NCI-H446 (cell line): ENCODE measurements around the gene UBE3B.

Experiments used
- DNase-seq, 2 experiments: peaks; one replicate each; lab custom pipeline; 2025; lab: John Stamatoyannopoulos, UW

The UBE3B gene

DNA sequence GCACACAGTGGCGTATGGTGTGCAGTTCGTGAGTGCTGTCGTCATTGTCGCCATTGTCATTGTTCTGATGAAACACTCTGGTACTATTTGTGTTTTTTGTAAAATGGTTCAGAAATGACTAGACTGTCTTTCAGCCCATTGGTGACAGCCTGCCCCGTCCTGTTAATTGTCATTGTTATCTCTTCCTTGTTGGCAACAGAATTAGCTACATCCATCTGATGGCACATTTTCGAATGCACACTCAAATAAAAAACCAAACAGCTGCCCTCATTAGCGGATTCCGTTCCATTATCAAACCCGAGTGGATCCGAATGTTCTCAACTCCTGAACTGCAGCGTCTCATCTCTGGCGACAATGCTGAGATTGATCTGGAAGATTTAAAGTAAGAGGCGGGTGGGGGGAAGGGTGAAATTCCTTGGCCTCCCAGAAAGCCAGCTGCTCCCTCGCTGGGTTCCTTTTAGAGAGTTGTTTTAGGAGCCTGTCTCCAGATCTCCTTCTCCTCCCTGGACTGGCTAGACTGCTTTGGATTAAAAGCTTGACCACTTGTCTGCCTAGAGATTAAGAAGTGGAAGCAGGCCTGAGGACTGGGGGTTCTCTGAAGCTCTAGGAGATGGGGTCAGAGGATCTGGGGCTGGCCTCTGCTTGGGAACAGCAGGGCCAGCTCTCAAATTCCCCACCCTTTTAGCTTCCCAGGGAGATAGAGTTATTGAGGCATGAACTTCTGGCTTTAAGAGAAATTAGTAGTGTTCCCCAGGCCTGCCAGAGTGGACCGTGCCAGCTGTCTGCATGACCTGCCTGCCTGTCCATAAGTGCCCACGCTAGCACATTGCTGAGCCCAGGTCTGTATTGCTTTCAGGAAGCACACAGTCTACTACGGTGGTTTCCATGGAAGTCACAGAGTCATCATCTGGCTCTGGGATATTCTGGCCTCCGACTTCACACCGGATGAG, 52.5 kb downstream of the UBE3B start:
- DNase-seq: no peak

DNA sequence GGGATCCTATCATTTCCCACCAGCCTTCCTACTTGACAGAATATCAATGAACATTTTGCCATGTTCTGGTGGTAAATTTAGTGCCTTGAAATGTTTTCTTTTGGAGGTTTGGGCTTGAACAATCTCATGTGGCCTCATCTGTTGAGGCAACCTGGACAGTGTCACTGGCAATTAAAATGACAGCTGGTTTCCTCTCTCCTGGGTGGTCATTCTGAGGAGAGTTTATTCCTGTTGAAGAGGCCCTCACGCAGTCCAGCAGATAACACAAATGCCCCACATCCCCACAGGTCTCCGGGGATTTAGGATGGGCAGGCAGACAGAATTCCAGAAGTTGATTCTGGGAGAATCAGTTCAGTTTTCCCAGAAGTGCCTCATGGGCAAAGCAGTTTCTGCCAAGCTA, 54.0 kb downstream of the UBE3B start:
- DNase-seq: no peak

DNA sequence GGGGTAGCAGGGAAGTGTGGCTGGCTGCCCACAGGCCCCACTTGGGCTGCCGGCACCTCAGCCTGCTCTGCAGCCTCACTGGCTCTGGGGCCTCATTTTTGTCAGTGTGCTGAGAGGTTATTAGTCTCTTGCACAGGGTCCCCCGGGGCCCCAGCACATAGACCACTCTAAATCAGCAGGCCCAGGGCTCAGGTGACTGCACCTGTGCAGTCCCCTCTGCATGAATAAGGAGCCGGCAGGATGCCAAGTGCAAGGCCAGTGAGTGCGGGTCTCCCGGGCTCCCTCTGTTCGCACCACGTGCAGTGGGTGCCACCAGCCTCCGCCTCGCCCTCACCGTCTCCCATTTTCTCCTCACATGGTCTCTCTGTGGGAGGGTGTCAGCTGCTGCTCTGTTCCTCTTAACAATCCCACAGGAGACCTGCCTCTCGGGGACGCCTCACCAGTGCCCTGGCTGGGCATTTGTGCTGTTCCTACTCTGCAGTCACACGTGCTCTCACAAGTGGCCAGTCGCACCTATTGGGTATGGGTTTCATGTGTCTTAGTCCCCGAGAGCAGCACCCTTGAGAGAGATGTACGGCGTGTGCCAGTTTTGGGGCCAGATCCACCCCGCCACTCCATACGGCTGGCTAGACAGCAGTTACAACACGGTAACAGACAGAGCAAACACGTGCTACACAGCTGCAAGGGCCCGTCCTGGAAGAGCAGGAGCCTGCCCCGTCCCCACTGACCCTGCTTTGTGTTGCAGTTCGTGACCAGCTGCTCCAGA, 55.5 kb downstream of the UBE3B start:
- no peak for DNase-seq

- DNase-seq: no peak
Observed at GRCh38 chr12:109533487-109533740, 56.0 kb downstream of the UBE3B start.

DNA sequence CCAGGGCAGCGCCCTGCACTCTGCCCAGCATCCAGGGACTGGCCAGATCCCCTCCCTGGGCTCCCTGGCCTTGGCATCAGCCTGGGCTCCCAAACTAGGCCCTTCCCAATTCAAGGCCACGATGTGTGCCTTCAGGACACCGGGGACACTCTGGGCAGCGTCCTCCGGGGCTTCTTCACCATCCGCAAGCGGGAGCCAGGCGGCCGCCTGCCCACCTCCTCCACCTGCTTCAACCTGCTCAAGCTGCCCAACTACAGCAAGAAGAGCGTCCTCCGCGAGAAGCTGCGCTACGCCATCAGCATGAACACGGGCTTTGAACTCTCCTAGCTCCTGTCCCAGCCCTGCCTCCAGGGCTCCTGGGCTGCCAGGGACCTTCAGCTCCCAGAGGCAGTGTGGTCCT, 57.0 kb downstream of the UBE3B start:
- no peak for DNase-seq

DNA sequence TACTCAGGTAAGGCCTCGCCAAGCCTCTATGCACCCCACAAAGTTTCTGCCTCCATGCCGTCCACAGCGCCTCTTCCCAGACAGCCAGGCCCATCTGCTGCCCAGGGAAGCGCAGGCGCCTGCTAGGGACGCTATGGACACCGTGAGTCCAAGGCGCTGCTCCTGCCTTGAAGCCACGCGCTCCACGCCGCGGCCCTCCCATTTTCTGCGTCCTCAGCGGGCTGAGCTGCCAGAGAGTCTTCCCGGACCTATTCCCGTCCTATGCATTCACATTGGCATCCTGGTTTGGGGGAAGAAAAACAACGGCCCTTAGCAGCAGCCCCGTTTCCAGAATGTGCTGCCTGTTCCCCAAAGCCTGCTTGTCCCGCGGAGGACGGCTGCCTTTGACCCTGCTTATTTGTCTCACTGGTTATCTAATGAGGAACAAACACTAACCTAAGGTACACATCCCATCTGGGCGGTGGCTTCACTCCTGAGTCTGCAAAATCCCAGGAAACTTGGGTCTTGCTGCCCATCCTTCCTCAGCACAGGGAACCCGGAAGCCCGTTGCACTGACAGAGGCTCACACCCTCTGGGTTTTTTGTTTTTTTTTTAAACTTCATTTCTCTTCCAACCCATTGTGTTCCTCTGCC, 57.9 kb downstream of the UBE3B start:
- no peak for DNase-seq

DNA sequence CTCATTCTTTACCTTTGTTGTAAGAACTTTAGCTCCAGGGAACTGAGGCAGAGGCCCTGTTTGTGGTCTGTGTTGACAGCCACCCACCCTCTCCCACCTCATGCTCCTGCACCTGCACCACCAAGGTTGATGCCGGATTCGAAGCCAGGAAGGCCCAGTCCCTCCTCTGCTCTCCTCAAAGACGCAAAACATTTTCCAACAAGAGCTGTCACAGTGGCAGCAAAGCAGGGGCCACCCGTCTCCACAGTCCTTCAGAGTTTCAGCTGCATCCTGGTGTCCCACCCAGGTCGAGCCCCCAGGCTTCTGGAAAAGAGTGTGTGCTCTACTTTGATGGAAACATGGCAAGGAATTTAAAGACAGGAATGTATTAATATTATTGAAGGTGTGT, 58.4 kb downstream of the UBE3B start:
- no peak for DNase-seq

DNA sequence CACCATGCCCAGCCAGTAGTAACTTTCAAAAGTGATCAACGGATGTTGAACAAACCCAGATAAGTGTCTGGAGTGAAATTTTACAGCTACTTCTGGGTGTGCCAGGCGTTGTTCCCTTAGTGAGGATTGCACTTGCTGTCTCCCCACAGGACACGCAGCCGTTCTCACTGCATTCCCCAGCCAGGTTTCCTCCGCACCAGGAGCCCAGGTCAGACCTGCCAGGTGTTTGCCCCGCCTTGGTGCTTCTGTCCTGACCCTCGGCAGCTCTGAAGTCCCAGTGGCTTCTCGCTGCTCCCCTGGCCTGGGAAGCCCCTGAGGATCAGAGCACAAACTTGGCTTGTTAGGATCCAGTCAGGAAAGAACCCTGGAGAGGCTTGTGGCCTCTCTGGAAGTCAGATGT, 59.7 kb downstream of the UBE3B start:
- DNase-seq: no peak

- no peak for DNase-seq
Observed at GRCh38 chr12:109538191-109538863, 60.9 kb downstream of the UBE3B start.

DNA sequence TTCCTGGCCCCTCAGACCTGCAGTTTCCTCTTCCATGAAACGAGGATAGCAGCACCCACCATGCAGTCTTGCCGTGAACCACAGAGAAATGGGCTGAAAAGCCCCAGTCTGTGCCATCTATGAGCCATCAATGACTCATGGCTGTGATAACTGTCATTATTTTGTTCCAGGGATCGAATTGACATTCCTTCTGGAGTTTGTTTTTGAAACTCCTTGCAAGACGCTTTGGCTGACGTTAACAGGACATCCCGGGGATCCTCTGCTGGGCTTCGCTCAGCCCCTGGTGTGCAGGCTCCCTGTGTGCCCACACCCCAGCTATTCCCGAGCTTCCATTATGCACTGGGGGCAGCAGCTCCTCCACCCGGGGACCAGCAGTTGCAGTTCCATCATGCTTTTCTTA, 62.1 kb downstream of the UBE3B start:
- no peak for DNase-seq

- DNase-seq: no peak
Observed at GRCh38 chr12:109540526-109541412, 63.3 kb downstream of the UBE3B start.

GRCh38 chr12:109541413-109541726, 63.9 kb downstream of the UBE3B start:
- no peak for DNase-seq

DNA sequence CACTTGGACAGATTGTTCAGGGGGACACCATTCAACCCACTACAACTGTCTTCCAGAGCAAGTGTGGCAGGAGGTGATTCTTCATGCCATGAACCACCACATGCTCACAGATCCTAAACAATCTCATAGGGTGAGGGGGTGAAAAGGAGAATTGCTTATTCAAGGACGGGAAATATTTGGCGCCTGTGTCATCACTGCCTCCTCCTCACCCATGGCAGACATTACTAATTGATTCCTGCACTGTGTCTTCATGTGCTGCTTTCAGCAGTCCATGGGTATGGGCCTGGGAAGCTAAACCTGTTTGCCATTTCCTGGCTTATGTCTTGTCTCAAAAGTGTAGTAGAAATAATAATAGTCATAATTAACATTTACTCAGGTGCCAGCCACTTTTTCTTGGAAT, 64.6 kb downstream of the UBE3B start:
- no peak for DNase-seq

GRCh38 chr12:109542876-109543275, 65.4 kb downstream of the UBE3B start:
- no peak for DNase-seq

- DNase-seq: peak in 1 of 2 experiments; percentile 31
Observed at GRCh38 chr12:109544955-109545531, 67.6 kb downstream of the UBE3B start.

DNA sequence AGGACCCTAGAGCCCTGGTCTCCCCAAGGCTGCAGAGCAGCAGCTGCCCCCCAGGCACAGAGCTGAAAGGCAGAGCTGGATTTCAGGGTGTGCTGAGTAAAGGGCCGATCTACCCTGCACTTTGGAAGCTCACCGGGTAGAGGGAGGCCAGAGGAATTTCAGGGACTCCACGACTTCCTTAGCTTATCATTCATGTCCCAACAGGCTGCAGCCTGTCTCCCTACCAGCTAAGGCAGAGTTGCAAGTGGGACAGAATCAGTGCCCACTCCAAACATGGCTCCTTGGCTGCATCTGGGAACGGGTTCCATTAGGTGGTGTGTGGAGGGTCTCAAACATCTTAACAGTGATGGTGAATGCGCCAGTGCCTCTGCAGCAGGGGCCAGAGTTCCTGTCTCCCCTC, 68.4 kb downstream of the UBE3B start:
- DNase-seq: no peak

GRCh38 chr12:109547286-109547685, 69.9 kb downstream of the UBE3B start:
- DNase-seq: no peak

DNA sequence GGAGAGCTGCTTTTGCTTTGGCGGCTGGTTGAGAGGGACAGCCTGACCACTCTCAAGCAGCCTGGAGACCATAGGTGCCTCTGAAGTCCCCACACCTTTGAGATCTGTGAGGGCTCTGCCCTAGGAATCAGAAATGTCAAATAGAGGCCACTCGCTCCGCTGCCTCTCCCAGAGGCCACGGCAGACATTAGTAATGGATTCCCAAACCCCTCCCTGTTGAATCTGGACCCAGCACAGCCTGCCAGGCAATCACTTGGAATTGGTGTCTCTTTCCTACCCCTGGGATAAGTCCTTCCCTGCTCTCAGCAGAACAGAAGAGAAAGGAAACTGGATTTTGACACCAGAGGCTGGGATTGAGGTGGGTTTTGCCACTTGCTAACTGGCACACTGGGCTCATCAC, 70.8 kb downstream of the UBE3B start:
- no peak for DNase-seq

- peak in 1 of 2 experiments; percentile 23 for DNase-seq
Observed at GRCh38 chr12:109549613-109550270, 72.3 kb downstream of the UBE3B start.

GRCh38 chr12:109550281-109550680, 72.8 kb downstream of the UBE3B start:
- no peak for DNase-seq

GRCh38 chr12:109551108-109551507, 73.7 kb downstream of the UBE3B start:
- DNase-seq: no peak
